Measurements from ENCODE around the gene SLC35G1.
A peak's percentile ranks its signal among the peaks of the same experiment; 100 is the strongest.

SLC35G1 gene

DNA sequence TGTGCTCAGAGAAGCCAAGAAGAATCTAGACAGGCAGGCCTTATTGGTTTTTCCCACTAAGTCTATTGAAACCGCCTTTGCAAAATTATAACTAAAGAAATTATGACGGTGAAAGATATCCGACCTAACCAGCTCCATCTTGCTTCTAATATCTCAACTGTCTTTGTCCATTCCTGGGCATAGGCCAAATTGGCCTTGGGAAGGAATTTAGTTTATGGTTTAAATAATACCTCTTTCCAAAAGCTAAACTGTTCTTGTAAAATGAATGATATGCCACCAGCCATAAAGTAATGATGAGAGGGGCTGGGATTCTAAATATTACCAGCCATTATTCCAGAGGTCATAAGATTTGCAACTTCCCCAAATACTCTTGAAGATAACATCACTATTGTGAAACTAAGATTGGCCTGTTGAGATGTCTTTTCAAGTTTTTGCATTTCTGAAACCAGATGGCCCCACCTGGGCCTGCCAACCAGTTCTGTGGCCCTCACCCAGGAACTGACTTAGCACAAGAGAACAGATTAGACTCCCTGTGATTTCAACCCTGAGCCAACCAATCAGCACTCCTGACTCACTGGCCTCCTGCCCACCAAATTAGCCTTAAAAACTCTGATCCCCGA is 41.2 kb upstream of the SLC35G1 start:
- POLR2A ChIA-PET: no interaction called here
- TF ChIP-seq CTCF (IDR thresholded peaks at IDR 0.05; ENCODE audit: control extremely low read depth, extremely low read depth, low read depth, missing control alignments): no peak

GRCh38 chr10:93854975-93855374 is 38.8 kb upstream of the SLC35G1 start:
- ChIA-PET POLR2A (no interaction called here), CTCF (interaction anchor here (1.2 to 1.7 kb wide), 2 partner anchors 33 to 39 kb away, joined by 3 to 6 read pairs; no protein-coding TSS in a partner anchor)
- no peak for DNase-seq (ENCODE audit: extremely low spot score)
- no peak for TF ChIP-seq CTCF (IDR thresholded peaks at IDR 0.05; ENCODE audit: control extremely low read depth, extremely low read depth, low read depth, missing control alignments)

More for the DNA sequence above, 41.2 kb upstream of the SLC35G1 start:
- CTCF ChIA-PET: interaction anchor here (1.3 to 1.5 kb wide), 2 partner anchors 25 to 40 kb away, joined by 3 read pairs; no protein-coding TSS in a partner anchor
- DNase-seq (ENCODE audit: extremely low spot score): no peak

GRCh38 chr10:93856349-93857145 is 37.2 kb upstream of the SLC35G1 start:
- no peak for TF ChIP-seq CTCF (IDR thresholded peaks at IDR 0.05; ENCODE audit: control extremely low read depth, extremely low read depth, low read depth, missing control alignments)
- ChIA-PET POLR2A (no interaction called here), CTCF (interaction anchor here (2.2 kb wide), 1 partner anchor 14 kb away, joined by 6 read pairs; no protein-coding TSS in a partner anchor)
- DNase-seq (ENCODE audit: extremely low spot score): no peak

GRCh38 chr10:93859049-93859655 is 34.6 kb upstream of the SLC35G1 start:
- peak; percentile 1 for TF ChIP-seq CTCF (IDR thresholded peaks at IDR 0.05; ENCODE audit: control extremely low read depth, extremely low read depth, low read depth, missing control alignments)
- DNase-seq (ENCODE audit: extremely low spot score): no peak
- POLR2A ChIA-PET: no interaction called here
- CTCF ChIA-PET: interaction anchor here (0.6 to 3.3 kb wide), 12 partner anchors 9 to 315 kb away, joined by 3 to 20 read pairs (median 4); no protein-coding TSS in a partner anchor

DNA sequence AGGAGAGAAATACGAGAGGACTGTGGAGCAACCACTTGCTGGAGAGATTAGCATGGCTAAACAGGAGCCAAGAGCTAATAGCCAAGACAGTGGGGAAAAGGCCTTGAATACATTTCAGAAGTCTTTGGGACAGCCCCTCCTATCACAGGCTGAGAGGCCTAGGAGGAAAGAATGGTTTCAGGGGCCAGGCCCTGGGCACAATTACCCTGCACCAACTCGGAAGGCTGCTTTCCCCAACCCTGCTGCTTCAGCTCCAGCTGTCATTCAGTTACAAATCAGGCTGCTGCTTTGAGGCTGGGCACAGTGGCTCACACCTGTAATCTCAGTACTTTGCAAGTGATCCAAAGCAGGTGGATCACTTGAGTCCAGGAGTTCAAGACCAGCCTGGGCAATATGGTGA is 32.0 kb upstream of the SLC35G1 start:
- DNase-seq (ENCODE audit: extremely low spot score): no peak
- ChIA-PET CTCF (no interaction called here), POLR2A (no interaction called here)
- TF ChIP-seq CTCF (IDR thresholded peaks at IDR 0.05; ENCODE audit: control extremely low read depth, extremely low read depth, low read depth, missing control alignments): no peak

GRCh38 chr10:93865794-93866425 is 27.9 kb upstream of the SLC35G1 start:
- TF ChIP-seq CTCF (IDR thresholded peaks at IDR 0.05; ENCODE audit: control extremely low read depth, extremely low read depth, low read depth, missing control alignments): no peak
- ChIA-PET POLR2A (no interaction called here), CTCF (interaction anchor here (1.4 kb wide), 1 partner anchor 12 kb away, joined by 3 read pairs; no protein-coding TSS in a partner anchor)
- DNase-seq (ENCODE audit: extremely low spot score): no peak
